Right ventricle myocardium inferior (tissue), 1 donor: ENCODE data around the gene TUG1. TPM values are rescaled to one million over a fixed set of nuclear protein-coding genes. Genes with fewer than 3 reads are reported as not detected.
A peak's percentile ranks its signal among the peaks of the same experiment; 100 is the strongest.

ENCODE experiments used
- ATAC-seq: fragments of 200-7000 bp; cut with Tn5 transposase; one replicate; pipeline ENCODE4 v1.9.1; 2020; ENCODE audit warnings: mild to moderate bottlenecking, moderate library complexity
- DNase-seq: peaks from one replicate; pipeline ENCODE4 v3.0.0; 2021; ENCODE audit errors: missing footprints
- intact Hi-C: fragments of 100-400 bp; cut with DNase I; formaldehyde crosslinking; loops from one replicate; pipeline ENCODE4 v1.11.0; 2022
- total RNA-seq: library from RNA; stranded (reverse); fragmentation: NEBNext Ultra II Directional; extraction: Animal tissue kit (Norgen Biotek cat#: 25700); gene quantifications from one replicate; pipeline ENCODE4 v1.2.1, GENCODE V29; 2021
- donor health status: DM: no; HTN: yes; CAD: no; lungs with severe emphysema.

Gene TUG1
- total RNA-seq, 1 donor from 2014 or later, result 32.3 TPM

DNA sequence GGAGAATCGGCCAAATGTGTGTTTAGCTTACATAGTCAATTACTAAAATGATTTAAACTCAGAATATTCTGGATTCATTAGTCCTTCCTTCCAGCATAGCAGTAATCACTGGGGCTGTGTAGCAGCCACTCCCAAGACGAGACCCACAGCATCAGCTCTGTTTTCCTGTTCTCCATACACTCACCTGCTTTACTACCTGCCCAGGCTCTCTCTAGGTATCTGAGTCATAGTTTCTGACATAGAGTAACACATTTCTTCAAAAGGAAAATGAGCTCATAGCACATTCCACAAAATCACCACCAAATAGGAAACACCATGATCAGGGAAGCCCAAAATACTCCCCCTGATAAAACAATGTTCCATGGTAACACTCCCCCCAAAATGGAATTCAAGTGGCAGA, 23.4 kb upstream of the TUG1 start:
- DNase-seq (no peak), ATAC-seq (no peak)
- intact Hi-C loops, result loop anchor here (2.0 kb wide), 1 partner anchor 23 kb away; the partner anchor contains the start of genes MORC2 and TUG1

DNA sequence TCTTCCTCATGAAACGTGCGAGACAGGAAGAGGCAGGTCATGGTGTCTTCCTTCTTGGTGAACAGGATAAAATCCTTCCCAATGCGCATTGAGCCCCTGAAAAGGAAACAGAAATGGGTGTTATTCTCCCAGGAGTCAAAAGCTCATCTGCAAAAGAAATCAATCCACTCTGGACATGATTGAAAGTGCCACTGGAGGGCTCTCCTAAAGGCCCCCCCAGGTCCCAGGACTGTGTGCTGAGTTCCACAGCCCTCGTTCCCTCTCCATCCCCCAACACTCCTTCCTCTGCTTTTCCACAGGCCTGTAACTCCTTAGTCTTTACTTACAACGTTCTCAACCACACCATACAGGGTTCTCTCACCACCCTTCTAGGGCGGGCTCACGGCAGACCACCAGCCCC, 22.7 kb upstream of the TUG1 start:
- intact Hi-C loops, result loop anchor here (2.0 kb wide), 1 partner anchor 22 kb away; the partner anchor contains the start of genes MORC2 and TUG1
- DNase-seq, result no peak
- no peak for ATAC-seq

DNA sequence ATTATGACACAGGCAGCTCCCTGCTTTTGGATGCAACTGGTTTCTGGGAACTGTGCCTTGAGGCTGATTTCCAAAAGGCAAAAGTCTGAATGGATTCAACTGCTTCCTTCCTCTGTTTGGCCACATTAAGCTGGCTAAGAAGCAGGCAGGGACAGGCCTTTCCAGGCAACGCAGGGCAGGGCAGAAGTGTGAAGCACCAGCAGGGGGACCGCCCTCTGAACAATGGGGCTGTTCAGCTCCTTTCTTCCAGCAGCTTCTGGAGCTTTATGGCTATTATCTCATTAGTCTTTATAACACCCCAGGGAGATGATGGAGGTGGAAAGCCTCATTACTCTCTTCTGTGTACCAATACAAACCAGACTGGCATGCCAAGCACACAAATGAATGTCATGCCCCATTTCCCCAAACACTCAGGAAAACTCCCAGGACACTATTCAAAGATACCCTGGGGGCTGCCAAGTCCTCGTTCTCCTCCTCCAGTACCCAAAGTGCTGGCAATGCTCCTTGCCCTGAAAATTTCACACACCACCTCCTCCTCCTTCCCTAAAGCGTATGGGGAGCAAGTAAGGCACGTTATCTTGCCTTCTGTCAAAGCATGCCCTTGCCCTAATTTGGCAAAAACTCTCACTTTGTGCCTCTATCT, 21.8 kb upstream of the TUG1 start:
- DNase-seq (no peak), ATAC-seq (peak; percentile 82)
- intact Hi-C loops, result loop anchor here (1.0 to 2.0 kb wide), 2 partner anchors 22 to 137 kb away; partner anchors contain the start of genes MORC2 and TUG1

DNA sequence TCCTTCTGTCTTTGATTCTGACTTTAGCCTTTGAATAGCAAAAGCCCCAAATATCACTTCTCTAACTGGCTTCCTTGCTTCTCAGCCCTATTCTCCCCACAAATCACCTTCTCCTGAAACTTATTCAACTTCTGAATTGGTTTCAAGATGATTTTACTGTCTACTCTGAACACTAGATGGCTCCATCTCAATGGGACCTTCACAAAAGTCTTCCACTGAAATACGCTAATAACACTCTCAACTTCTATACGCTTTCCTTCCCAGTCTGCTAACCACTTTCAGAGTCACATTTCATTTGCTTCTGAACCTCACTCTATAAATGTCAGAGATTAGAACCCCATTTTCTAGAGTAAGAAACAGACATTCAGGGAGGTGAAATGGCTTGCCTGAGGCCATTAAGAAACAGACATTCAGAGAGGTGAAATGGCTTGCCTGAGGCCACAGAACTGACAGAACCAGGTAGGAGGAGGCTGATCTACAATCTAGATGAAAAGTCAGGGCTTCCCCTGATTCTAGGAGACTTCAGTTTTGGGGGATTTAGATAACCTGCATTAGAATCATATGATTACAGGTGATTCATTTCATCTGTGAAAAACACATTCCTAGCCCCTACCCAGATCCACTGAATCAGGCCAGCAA, 21.1 kb upstream of the TUG1 start:
- DNase-seq, result no peak
- peak; percentile 61 for ATAC-seq
- intact Hi-C loops, result loop anchor here (1.0 to 2.0 kb wide), 3 partner anchors 21 to 201 kb away; partner anchors contain the start of genes MORC2 and TUG1

DNA sequence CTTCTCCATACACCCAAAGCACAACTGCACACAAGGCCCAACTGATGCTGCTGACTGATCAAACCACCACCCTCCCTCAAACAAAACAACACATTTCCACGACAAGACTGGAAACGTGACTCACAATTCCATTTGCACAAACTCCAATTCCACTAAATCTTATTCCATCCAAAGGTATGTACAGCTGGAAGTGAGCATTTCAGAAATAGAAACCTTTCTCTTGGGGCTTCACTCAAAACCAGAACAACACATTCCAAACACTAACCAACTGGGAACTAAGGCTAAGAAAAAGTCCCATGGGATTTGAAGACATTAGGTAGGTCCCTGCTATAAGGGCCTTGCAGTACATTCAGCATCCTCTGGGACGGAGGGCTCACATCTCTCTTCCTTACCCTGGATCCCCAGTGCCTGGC, 20.1 kb upstream of the TUG1 start:
- DNase-seq (no peak), ATAC-seq (no peak)
- intact Hi-C loops, result loop anchor here (2.0 kb wide), 1 partner anchor 200 kb away; no protein-coding TSS in a partner anchor

DNA sequence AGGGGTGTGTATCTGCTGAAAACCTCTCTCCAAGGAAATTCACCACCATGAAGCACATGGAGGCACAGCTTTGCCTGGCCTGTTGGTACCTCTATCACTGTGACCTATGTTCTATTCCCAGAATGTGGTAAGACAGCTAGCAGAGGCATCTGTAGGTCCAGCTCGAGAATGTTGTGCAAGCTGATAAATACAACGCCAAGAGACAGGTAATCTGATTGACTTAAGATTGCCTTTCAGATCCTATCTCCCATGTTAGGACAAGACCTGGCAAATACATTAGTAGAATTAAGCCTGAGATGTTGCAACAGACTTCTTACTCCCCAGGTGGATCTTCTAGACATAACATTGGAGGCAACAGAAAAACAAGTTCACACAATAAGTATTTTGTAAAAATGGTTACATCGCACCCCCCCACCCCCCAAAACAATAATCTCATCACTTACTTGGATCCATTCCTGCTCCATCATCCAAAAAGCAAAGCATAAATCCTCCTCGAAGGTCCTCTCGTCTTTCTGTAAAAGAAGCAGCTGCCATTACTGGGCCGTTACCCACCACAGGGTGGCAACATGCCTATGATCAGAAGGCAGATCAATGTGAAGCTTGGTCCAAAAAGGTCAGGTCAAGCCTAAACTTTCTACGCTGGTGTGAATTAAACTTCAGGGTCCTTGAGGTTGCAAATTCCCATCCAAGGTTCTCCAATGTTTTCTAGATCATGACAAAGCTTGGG, 19.0 kb upstream of the TUG1 start:
- intact Hi-C loops, result loop anchor here (2.0 kb wide), 1 partner anchor 199 kb away; no protein-coding TSS in a partner anchor
- DNase-seq (no peak), ATAC-seq (no peak)

DNA sequence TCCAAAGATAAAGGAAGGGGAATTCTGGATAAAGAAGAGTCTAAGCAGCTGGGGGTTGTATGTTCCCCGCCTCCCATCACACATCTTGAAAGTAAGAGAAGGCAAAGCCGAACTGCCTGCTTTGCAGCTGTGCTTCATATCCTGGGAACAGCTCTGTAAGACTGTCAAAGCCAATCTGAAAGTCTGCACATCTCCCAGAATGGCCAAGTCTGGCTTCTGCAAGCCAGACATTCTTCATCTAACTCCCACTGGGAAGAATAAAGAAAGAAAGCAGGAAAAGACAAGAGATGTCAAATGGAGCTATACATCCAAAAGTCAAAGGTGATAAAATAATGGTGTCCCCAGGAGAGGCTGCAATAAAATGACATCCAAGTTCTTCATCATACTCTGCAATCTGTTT, 15.9 kb upstream of the TUG1 start:
- DNase-seq (no peak), ATAC-seq (no peak)
- intact Hi-C loops, result no loop called here

DNA sequence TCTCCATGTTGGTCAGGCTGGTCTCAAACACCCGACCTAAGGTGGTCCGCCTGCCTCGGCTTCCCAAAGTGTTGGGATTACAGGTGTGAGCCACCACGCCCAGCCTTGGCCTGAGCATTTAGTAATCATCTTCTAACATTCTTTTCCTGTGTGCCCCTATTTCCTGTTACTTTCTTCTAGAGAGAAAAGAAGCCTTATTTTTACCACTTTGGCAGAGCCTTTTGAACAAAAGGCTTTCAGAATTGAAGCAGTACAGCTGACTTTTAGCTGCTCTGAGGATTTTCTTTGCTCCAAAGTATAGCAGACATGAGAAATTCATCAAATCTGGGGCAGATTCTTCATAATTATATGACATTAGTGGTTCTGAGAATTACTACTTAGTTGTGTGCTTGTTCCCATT, 13.9 kb upstream of the TUG1 start:
- intact Hi-C loops, result no loop called here
- ATAC-seq, result no peak
- DNase-seq, result no peak

DNA sequence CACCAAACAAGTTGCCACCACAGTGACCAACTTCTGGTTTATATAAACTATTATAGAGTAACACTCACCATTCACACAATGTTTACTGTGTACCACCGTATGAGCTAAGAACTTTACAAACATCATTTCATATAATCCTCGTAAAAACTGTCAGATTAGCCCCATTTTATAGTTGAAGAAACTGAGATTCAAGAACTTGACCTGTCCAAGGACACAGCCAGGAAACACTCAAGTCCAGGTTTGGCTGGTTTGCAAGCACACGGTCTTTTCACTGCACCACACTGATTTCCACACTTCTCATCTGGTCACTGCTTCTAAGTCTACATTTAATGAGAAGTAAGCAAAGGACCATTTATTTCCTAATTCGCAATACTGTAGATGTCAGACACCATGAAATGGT, 4.2 kb upstream of the TUG1 start:
- ATAC-seq, result no peak
- no peak for DNase-seq
- intact Hi-C loops, result loop anchor here (5.0 kb wide), 2 partner anchors 72 to 197 kb away; partner anchors contain the start of gene RNF185

DNA sequence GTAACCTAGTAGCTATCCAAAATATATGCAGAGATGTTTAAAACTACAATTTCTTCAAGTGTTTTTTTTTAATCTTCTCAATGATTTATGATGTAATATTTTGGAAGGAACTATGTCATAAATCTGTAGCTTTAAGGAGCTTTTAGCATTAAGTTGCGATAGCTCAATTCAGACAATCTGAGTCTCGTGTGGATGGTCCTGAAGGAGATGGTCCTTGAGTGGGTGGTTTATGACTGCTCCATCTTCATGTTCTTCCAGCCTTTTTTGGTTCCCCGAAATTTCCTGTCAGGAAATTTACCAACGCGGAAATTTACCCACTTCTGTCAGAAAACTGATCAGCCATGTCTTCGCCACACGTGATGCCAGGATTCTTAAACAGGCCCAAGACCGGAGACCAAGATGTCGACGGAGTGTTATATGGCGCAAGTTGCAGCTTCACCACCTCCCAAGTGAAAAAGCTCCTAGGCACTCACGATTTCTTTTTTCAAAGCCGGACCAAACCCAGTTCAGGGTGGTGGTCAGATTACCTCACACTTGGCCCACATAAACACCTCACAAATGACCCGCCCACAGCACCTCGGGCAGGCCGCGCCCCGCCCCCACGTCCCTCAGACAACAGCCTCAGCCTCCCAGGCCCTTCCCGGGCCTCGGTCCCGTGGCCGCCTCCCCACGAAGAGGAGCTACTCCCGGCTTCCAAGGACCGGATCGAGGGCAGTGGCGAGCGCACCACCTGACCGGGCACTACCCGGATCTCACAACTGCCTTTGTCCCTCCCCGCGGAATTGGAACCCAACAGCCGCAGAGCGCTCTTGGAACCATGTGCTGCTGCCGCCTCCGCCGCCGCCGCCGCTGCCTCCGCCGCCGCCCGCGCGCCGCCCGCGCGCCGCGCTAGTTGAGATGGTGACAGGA, 796 bp upstream of the TUG1 start, which contains the start of gene MORC2:
MORC2 (minus strand) TSS at position 760 of the 909 bp plus-strand sequence. CDS start 885 bp downstream, outside the sequence.
- DNase-seq, result peak; percentile 87
- intact Hi-C loops, result loop anchor here (2.0 to 5.0 kb wide), 4 partner anchors 21 to 194 kb away; partner anchors contain the start of gene RNF185
- ATAC-seq, result peak; percentile 15

DNA sequence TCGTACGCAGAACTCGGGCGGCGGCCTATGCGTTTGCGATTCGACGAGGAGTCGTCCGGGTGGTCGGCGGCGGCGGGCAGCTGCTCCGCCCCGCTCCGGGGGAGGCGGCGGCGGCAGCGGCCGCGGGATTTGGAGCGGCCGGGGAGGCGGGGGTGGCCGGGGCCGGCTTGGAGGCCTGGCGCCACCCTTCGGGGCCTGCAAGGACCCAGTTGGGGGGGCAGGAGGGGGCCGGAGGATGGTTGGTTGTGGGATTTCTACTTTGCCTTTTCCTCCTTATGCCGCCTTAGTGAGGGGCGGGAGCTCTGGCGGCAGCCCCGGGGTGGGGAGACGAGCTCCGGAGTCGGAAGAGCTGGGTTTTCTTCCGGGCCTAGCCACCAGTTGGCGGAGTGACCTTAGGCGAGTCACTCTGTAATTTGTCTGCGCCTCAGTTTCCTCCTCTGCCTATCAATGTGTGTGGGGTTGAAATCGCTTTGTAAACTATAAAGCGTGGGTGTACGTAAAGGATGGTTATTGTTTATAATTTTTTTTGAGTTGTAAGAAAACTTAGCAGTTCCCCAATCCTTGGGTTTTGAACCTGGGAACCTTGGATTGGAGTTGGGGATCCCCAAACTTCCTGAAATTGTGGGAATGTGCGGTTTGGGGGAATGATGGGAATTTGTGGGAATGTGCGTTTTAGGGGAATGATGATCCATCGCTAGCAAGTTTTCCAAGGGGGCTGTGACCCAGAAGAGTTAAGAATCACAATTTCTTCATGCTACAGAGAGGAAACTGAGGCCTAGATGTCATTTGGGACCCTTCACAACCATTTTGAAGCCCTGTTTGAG, 679 bp downstream of the TUG1 start:
- ATAC-seq (peak; percentile 30), DNase-seq (no peak)
- intact Hi-C loops, result loop anchor here (1.0 to 5.0 kb wide), 5 partner anchors 23 to 193 kb away; partner anchors contain the start of gene RNF185

DNA sequence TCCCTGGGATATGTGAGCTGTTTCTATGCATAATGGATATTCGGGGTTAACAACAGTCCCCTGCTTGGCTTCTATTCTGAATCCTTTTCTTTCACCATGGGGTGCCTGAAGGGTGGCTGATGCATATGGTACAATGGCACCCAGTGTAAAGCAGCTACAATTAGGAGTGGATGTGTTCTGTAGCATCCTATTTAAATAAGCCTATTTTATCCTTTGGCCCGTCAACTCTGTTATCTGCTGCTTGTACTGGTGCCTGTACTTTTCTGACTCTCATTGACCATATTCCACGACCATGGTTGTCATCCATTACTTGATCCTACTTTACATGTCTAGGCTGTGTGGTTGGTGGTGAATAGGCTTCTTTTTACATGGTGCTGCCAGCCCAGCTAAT, 1.3 kb downstream of the TUG1 start:
- DNase-seq, result no peak
- ATAC-seq, result no peak
- intact Hi-C loops, result no loop called here

DNA sequence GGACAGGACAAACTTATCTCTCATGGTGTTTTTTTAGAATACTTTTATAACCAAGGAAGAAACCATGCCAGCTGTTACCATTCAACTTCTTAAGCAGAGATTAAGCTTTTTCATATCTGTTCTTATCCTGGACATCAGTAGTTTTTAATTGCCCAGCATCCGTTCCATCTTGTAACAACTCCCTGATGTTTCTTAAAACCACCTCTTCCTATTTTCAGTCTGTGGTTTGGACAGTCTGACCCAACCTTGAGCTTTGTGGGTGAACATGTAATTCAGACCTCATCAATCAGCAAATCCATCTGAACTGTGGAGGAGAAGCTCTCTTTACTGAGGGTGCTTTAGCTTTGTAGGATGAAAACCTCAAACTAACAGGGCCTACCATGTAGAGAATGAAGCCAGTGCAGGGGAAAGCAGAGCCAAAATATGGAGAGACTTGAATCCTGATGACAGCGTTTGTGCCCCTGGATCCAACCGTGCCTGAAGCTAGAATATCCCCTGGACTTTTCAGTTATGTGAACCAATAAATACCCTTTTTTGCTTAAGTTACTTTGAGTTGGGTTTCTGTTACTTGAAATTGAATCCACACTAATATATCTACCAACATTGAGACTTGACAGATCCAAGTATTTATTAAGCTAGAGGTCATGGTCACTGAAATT, 9.4 kb downstream of the TUG1 start:
- no peak for ATAC-seq
- DNase-seq, result no peak
- intact Hi-C loops, result no loop called here

DNA sequence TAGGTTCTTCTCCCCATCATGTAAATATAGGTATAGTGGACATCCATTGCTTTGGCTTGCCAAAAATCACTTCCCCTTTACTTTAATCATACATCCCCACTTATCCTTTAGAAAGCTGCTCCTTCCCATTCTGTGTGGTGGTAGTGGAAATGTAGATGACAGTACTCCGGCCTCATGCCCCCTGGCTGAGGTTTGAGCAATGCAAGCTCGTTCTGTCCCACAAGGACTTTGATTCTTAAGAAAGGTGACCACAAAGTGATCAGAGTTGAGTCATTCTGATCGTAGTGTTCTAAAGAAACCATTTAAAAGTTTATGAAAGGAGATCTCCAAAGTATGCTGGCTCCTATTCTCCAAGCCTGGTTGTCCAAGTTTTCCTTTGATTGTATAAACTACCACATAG, 10.9 kb downstream of the TUG1 start:
- ATAC-seq, result no peak
- intact Hi-C loops, result no loop called here
- no peak for DNase-seq

DNA sequence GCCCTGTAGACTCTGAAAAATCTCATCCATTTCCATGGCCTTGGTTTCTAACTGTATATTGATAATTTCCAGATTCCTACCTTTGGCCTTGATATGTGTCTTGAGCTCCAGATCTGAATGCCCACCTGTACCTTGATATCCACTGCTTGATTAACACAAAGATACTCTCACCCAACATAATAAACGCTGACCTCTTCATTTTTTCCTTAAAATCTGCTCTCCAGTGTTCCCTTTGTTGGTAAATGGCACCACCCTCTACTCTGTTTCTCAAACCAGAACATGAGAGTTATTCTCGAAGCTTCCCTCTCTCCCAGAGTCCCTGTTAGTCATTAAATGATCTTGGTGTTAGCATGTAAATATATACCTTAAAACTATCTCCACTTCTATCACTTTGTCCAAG, 13.4 kb downstream of the TUG1 start:
- DNase-seq, result no peak
- no peak for ATAC-seq
- intact Hi-C loops, result no loop called here

DNA sequence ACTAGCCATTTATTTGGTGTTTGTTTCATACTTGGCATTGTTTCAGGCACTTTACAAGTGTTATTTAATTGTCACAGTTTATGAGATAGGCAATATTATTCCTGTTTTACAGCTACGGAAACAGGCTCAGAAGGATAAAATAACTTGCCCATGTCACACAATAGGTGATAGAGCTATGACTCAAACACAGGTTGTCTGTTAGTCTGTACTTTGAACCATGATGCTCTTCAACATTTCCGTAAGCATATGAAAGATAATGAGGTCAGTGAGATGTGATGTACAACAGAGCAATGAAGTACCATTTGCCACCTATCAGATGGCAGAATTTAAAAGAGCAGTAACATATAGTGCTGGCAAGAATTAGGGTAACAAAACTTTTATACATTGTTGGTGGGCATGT, 15.3 kb downstream of the TUG1 start:
- no peak for DNase-seq
- intact Hi-C loops, result no loop called here
- ATAC-seq, result no peak

DNA sequence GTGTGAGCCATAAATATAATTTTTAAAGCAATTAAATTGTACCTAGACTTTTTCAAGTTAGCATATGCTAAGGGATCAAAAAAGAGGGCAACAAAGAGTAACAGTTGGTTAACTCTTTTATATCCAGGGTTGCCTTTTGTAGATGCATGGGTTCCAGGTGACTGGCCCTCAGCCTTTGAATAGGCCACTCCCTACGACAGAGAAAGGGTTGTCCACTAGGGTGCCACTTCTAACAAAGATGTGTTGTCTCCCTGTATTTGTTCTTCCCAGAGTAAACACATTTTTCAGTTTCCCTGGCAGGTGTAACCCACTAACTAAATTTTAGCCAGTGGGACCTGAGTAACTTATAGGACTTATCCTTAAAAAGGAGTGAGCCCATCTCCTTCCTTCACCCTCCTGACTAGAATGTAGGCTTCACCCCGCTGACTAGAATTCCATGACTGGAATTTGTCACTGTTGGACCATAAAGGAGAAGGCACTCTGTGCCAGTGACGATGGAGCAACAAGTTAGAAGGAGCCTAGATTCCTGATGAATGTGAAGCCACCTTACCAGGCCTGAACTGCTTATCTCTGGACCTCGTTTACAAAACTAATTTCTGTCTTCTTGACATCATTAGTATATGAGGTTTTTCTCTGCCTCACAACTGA, 16.6 kb downstream of the TUG1 start:
- intact Hi-C loops, result no loop called here
- ATAC-seq, result no peak
- no peak for DNase-seq
